Erythroblast (primary cell): ENCODE measurements around the gene CFAP90.
A peak's percentile ranks its signal among the peaks of the same experiment; 100 is the strongest.

ENCODE experiments used
- DNase-seq, 2 experiments: peaks; one replicate each; lab custom pipeline; 2025; lab: John Stamatoyannopoulos, UW
- GATA1 ChIP-seq: IDR thresholded peaks from 2 replicates; pipeline ENCODE4 v1.6.1; 2011; ENCODE audit warnings: low read depth, mild to moderate bottlenecking, control low read depth, low read length, moderate library complexity
- POLR2A ChIP-seq: IDR thresholded peaks from 2 replicates; pipeline ENCODE4 v1.6.1; 2011; ENCODE audit warnings: mild to moderate bottlenecking, low read length

CFAP90 gene

DNA sequence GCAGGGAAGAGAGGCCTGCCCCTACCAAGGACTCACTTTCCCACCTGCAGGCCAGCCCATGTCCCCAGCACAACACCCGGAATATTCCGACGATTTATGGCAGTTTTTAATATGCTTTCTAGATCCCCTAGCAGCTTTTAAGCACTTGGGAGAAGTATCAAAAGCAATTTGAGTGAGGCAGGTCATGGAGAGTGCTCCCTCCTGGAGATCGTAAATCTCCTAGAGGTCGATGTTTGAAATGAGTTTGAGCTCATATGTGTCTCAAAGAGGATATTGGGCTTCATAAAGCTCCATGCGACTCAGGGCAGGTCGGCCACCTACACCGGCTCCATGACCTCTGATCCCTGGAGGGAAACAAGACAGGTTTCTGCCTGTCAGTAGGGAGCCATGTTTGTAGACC is 27.3 kb downstream of the CFAP90 start:
- DNase-seq = no peak
- TF ChIP-seq GATA1 (no peak), POLR2A (no peak)

GRCh38 chr5:7822449-7822848 is 28.5 kb downstream of the CFAP90 start:
- DNase-seq = no peak
- TF ChIP-seq POLR2A (no peak), GATA1 (no peak)

- DNase-seq = no peak
- TF ChIP-seq GATA1 (no peak), POLR2A (no peak)
These were observed 34.4 kb downstream of the CFAP90 start for GRCh38 chr5:7816535-7816901.

GRCh38 chr5:7815892-7816534 is 34.9 kb downstream of the CFAP90 start:
- peak; percentile 62 to 68 for DNase-seq
- TF ChIP-seq GATA1 (no peak), POLR2A (no peak)

DNA sequence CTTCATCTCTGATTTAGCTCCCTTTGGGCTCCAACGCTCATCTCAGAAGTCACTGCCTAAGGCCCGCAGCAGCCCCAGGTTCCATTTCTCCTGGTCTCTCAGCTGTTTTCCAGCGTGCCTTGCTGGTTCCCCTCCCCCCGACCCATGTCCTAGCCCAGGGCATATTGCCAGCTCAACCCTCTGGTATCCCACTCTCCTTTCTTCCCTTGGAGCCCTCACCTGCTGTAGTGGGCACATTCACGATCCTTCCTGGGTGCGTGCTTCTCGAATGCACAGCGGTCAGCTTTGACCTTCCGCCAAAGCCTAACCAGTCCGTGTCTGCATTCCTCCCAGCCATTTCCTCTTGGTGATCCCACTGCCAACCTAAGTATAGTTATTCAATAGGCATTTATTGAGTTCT is 36.1 kb downstream of the CFAP90 start:
- TF ChIP-seq POLR2A (no peak), GATA1 (no peak)
- DNase-seq = no peak

DNA sequence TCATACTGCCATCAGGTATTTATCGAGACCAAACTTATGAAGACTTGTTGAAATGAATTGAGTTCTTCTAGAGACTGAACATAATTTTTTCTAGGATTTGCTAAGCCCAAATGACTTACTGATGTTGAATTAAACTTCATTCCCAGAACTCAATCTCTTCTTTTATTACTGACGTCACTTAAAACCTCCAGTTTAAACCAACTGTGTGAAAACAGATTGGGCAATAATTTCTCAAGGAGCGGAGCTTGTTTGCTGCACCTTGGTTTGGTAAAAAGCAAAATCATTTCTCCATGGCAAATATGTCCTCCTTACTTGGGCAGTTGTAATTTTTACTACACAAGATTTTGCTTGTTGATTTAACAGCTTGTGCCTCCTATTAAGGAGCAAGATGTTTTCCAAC is 37.4 kb downstream of the CFAP90 start:
- TF ChIP-seq POLR2A (no peak), GATA1 (no peak)
- DNase-seq = no peak

GRCh38 chr5:7813007-7813406 is 37.9 kb downstream of the CFAP90 start:
- no peak for DNase-seq
- TF ChIP-seq GATA1 (no peak), POLR2A (no peak)

DNA sequence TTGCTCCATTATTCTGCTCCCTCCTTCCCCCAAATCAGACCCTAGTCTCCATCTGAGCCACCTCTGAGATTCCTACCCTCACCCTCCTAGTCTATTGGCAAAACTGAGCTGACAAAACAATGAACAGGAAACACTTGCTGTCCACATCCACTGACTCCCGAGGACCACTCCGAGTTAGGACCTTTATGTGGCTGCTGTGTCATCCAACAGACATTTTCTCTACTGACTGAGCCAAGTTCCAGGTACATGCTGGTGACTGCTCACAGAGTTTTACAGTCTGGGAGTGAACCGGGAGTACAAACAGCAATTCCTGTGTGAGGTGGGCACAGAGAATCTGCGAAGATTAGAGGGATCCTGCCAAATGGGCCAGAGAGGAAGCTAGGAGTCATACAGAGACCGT is 39.2 kb downstream of the CFAP90 start:
- no peak for DNase-seq
- TF ChIP-seq POLR2A = no peak
- no peak for TF ChIP-seq GATA1

DNA sequence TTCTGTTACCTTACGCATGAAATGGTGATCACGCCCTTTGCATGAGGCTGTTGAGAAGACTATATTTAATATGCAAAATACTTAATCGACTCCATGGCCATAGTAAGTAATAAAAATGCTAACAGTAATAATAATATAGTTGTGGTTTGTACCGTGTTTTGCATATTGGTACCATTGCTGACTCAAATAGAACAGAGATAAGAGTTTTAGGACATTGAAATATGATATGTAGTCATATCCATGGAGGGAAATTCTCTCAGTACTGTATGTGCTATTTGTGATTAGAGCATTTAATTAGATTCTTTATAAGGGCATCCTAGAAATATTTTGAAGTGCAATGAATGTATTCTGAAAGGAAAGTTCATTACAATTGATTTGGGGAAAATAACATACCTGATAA is 41.9 kb downstream of the CFAP90 start:
- TF ChIP-seq GATA1 (no peak), POLR2A (no peak)

DNA sequence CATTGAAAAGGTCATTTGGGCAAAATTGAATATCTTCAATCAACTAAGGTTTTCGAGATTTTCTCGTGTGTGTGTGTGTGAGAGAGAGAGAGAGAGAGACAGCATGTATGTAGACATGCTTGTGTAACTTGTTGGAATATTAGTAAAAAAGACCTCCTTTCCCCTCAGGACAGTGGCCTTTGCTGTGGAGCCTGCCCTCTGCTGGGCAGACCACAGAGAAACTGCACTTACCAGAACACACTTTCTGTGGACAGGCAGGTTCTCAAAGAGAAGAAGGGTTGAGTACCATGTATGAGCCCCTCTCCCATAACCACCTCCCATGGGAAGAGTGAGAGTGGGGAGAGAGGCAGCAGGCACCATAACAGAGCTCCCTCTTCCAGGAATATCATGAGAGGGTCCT is 45.6 kb downstream of the CFAP90 start:
- TF ChIP-seq GATA1 (no peak), POLR2A (no peak)
- DNase-seq = peak in 1 of 2 experiments; percentile 6

More for the DNA sequence above, 41.9 kb downstream of the CFAP90 start:
- no peak for DNase-seq

GRCh38 chr5:7803937-7804336 is 47.0 kb downstream of the CFAP90 start:
- no peak for TF ChIP-seq POLR2A
- TF ChIP-seq GATA1 = no peak
- DNase-seq = no peak

DNA sequence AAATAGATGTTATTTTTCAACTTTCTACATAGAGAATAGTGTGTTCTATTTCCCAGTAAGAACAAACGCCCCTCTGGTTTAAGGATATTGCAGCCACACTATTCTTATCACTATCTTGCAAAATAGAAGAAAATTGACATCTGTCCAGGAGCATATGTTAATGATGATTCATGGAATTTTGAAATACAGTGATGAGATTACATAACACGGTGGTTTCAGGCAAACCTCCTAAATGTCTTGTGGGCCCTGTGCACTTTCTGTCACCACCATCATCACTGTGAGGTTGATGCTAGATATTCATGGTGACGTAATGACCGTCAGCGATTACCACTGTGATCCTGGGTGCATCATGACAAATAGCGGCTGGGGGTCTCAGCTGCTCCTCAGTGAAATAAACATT is 48.1 kb downstream of the CFAP90 start:
- peak in 1 of 2 experiments; percentile 34 for DNase-seq
- TF ChIP-seq POLR2A (no peak), GATA1 (no peak)

- DNase-seq = no peak
These were observed 48.9 kb downstream of the CFAP90 start for GRCh38 chr5:7801891-7802614.

DNA sequence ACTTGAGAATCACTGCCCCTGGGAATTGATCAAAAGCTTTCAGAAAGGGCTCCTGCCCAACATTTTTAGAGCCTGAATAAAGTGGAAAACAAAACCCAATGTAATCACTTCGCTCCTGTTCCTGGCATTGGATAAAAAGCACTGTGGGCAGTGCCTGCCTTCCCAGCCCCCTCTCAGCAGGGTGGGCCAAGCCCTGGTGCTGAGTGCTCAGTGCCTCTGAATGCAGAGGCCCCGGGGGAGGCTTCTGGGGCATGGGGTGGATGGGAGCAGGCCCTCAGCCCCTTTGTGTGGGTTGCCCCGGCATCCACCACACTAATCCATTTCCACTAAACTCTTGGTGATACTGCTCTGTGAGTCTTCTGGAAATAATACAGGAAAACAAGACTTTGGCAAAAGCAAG is 55.6 kb downstream of the CFAP90 start:
- DNase-seq = no peak
- no peak for TF ChIP-seq GATA1
- no peak for TF ChIP-seq POLR2A

More at GRCh38 chr5:7801891-7802614, 48.9 kb downstream of the CFAP90 start:
- TF ChIP-seq GATA1 = no peak
- no peak for TF ChIP-seq POLR2A
